Thyroid gland (tissue), 4 donors: ENCODE measurements around the gene NFIA. TPM values are rescaled to one million over a fixed set of nuclear protein-coding genes. Genes with fewer than 3 reads are reported as not detected.

ENCODE experiments used
- DNase-seq, 2 donors: peaks; one replicate each; pipeline ENCODE4 v3.0.0-alpha.2; 2019
- H3K27ac ChIP-seq, 3 donors: fragments of 200-600 bp; sonication (generic); 1 replicate in 2 of 3; 2 replicates in 1 of 3; pipeline ENCODE4 v1.5.1; 2016 to 2019; ENCODE audit warnings: mild to moderate bottlenecking in 1 of 3, moderate library complexity in 1 of 3
- H3K27me3 ChIP-seq: fragments of 200-600 bp; sonication (generic); one replicate; pipeline ENCODE4 v1.5.1; 2019
- H3K36me3 ChIP-seq, 2 donors: fragments of 200-600 bp; sonication (generic); one replicate each; pipeline ENCODE4 v1.5.1; 2016 to 2019
- H3K4me1 ChIP-seq, 2 donors: fragments of 200-600 bp; sonication (generic); one replicate each; pipeline ENCODE4 v1.5.1; 2017 to 2019
- H3K4me3 ChIP-seq, 3 donors: fragments of 200-600 bp; sonication (generic); replicated peaks in 1 of 3; 1 replicate in 2 of 3; 2 replicates in 1 of 3; pipeline ENCODE4 v1.5.1; 2016; ENCODE audit warnings: mild to moderate bottlenecking in 1 of 3
- H3K9me3 ChIP-seq: fragments of 200-600 bp; sonication (generic); one replicate; pipeline ENCODE4 v1.5.1; 2017
- CTCF ChIP-seq, 6 experiments: fragments of 200-600 bp in 3 of 6; fragments of 450-650 bp in 3 of 6; sonication (generic) in 3 of 6; IDR thresholded peaks; one replicate each; pipeline ENCODE4 v1.5.1; 2016 to 2019; ENCODE audit warnings: antibody characterized with exemption in 6 of 6, mild to moderate bottlenecking in 2 of 6, inconsistent platforms in 1 of 6, moderate library complexity in 1 of 6
- POLR2A ChIP-seq, 2 donors: fragments of 450-650 bp; IDR thresholded peaks; one replicate each; pipeline ENCODE4 v1.6.1; 2017; ENCODE audit warnings: antibody characterized with exemption in 2 of 2, mild to moderate bottlenecking in 2 of 2, moderate library complexity in 1 of 2
- WGBS, 2 donors: methylation state at CpG; one replicate each; pipeline ENCODE4 v1.1.5; 2017; 5-methylcytosine and 5-hydroxymethylcytosine counted together
- intact Hi-C: fragments of 100-400 bp; cut with DNase I; formaldehyde crosslinking; loops from one replicate; pipeline ENCODE4 v1.15.1; 2023
- total RNA-seq, 4 donors: library from RNA; depleted of rRNA; stranded (reverse); fragments of >200 nt; gene quantifications; one replicate each; pipeline ENCODE4 v1.2.3, GENCODE V29; 2016

Gene NFIA
- total RNA-seq, 4 donors from 2014 or later = 105 to 149 (median 118) TPM

GRCh38 chr1:61448914-61449313 lies 366.6 kb downstream of the NFIA start:
- Histone ChIP-seq H3K4me1 (peaks cover 53 to 66% of the 10 kb centered on the region in 2 donors), H3K27ac (peak overlapping the region in 2 of 3 donors; percentile 65 to 67), H3K36me3 (no peaks in the 10 kb centered on the region), H3K4me3 (no peak overlapping the region), H3K27me3 (no peaks in the 10 kb centered on the region), H3K9me3 (no peaks in the 10 kb centered on the region)
- intact Hi-C loops = no loop called here
- TF ChIP-seq CTCF (IDR thresholded peaks at IDR 0.05) (no peak), POLR2A (IDR thresholded peaks at IDR 0.05) (no peak)
- 81 to 87% methylated on average over 9 of the region's 9 CpGs for WGBS, 2 donors
- DNase-seq = peak; percentile 30 to 32

GRCh38 chr1:61449410-61449809 lies 367.0 kb downstream of the NFIA start:
- no peaks in the 10 kb centered on the region for H3K36me3 ChIP-seq
- DNase-seq = no peak
- H3K4me3 ChIP-seq = no peak overlapping the region
- 86 to 91% methylated on average over 5 of the region's 5 CpGs for WGBS, 2 donors
- TF ChIP-seq POLR2A (IDR thresholded peaks at IDR 0.05) (no peak), CTCF (IDR thresholded peaks at IDR 0.05) (no peak)
- no peaks in the 10 kb centered on the region for H3K27me3 ChIP-seq
- no peaks in the 10 kb centered on the region for H3K9me3 ChIP-seq
- intact Hi-C loops = no loop called here
- peaks cover 54 to 68% of the 10 kb centered on the region in 2 donors for H3K4me1 ChIP-seq
- H3K27ac ChIP-seq = peak overlapping the region; percentile 52 to 67 (median 65)

GRCh38 chr1:61450454-61450853 lies 368.1 kb downstream of the NFIA start:
- intact Hi-C loops = loop anchor here (5.0 kb wide), 1 partner anchor 398 kb away; no protein-coding TSS in a partner anchor
- no peak overlapping the region for H3K4me3 ChIP-seq
- WGBS, 2 donors = 15 to 25% methylated on average over 4 of the region's 4 CpGs
- H3K27me3 ChIP-seq = no peaks in the 10 kb centered on the region
- H3K9me3 ChIP-seq = no peaks in the 10 kb centered on the region
- peak; percentile 31 to 39 for DNase-seq
- peak overlapping the region; percentile 52 to 67 (median 65) for H3K27ac ChIP-seq
- TF ChIP-seq POLR2A (IDR thresholded peaks at IDR 0.05) = no peak
- no peak for TF ChIP-seq CTCF (IDR thresholded peaks at IDR 0.05)
- H3K4me1 ChIP-seq = peaks cover 50 to 64% of the 10 kb centered on the region in 2 donors
- no peaks in the 10 kb centered on the region for H3K36me3 ChIP-seq

- intact Hi-C loops = loop anchor here (5.0 kb wide), 1 partner anchor 399 kb away; no protein-coding TSS in a partner anchor
- DNase-seq = no peak
- Histone ChIP-seq H3K4me3 (no peak overlapping the region), H3K27me3 (no peaks in the 10 kb centered on the region), H3K4me1 (peaks cover 47 to 58% of the 10 kb centered on the region in 2 donors), H3K27ac (peak overlapping the region; percentile 52 to 67 (median 65)), H3K9me3 (no peaks in the 10 kb centered on the region), H3K36me3 (no peaks in the 10 kb centered on the region)
- TF ChIP-seq CTCF (IDR thresholded peaks at IDR 0.05) = no peak
- TF ChIP-seq POLR2A (IDR thresholded peaks at IDR 0.05) = no peak
- WGBS, 2 donors = 75 to 76% methylated on average over 14 of the region's 14 CpGs
These were observed 368.7 kb downstream of the NFIA start for GRCh38 chr1:61450872-61451571.

GRCh38 chr1:61451572-61451968 lies 369.2 kb downstream of the NFIA start:
- WGBS, 2 donors = 92 to 96% methylated on average over 5 of the region's 5 CpGs
- peaks cover 42 to 53% of the 10 kb centered on the region in 2 donors for H3K4me1 ChIP-seq

More at GRCh38 chr1:61451572-61451968, 369.2 kb downstream of the NFIA start:
- Histone ChIP-seq H3K36me3 (no peaks in the 10 kb centered on the region), H3K9me3 (no peaks in the 10 kb centered on the region), H3K4me3 (no peak overlapping the region), H3K27me3 (no peaks in the 10 kb centered on the region), H3K27ac (peak overlapping the region; percentile 52 to 67 (median 65))
- intact Hi-C loops = loop anchor here (5.0 kb wide), 1 partner anchor 399 kb away; no protein-coding TSS in a partner anchor
- TF ChIP-seq CTCF (IDR thresholded peaks at IDR 0.05) = no peak
- TF ChIP-seq POLR2A (IDR thresholded peaks at IDR 0.05) = no peak
- DNase-seq = no peak
